GM19455 (cell line): ENCODE results near the gene DMGDH.
"Not testable (repeated sequence)": the region's sequence is repeated elsewhere in the genome, so short reads cannot be mapped to it uniquely, and the experiment has no call there.

Experiments
- ATAC-seq: cut with Tn5 transposase; IDR thresholded peaks from one replicate; pipeline ENCODE4 v1.9.1; 2021; ENCODE audit not compliant: unreplicated experiment

DMGDH gene

DNA sequence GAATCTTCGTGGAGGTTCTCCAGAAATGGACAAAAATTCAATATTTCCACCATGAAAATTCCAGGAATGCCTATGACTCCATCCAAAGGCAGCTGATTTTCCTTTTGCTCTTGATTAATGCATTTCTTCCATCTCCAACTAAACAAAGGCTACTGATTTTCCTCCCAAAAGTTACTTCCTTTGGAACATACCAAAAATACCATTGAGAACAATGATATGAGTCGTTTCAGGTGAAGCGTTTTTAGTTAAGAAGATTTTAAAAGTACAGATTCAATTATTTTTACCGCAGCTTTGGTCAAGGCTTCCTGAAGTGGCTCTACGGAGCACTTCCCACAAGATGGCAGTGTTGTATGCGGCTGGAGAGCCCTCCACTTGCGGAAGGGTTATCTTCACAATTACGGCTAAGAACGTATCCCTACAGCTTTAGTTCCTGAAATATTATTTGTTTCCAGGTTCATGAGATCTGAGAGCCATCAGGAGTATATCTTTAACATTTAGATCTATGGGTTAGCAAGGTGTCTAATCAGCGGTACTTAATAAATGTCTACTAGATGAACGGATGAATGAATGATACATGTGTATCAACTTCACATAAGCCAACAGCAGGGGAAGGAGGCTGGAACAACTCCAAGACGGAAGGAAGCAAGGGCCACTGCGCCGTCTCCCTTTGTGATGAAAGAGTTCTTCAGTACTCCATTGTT, 48.5 kb downstream of the DMGDH start:
- ATAC-seq: no peak

DNA sequence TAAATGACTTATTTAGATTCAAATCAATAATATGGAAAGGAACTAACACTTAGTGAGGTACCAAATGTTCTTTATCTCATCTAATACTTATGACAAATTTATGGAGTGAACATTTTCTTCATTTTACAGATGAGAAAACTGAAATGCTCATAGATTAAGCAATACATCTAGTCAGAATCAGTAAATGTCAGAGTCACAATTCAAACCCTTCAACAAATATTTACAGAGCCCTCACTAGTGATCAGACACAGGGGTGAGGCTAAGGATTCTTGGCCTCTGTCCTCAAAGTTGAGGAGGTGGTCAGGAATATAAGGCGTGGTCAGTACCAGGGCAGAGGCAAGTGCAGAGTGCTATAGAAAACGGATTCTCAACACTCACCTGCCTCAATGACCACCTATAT, 54.8 kb downstream of the DMGDH start:
- ATAC-seq: no peak

DNA sequence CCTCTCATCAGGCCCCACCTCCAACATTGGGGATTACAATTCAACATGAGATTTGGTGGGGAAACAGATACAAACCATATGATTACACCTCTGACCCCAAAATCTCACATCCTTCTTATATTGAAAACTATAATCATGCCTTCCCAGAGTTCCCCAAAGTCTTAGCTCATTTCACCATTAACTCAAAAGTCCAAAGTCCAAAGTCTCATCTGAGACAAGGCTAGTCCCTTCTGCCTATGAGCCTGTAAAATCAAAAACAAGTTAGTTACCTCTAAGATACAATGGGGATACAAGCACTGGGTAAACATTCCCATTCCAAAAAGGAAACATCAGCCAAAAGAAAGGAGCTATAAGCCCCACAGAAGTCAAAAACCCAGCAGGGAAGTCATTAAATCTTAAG, 57.6 kb downstream of the DMGDH start:
- no peak for ATAC-seq

DNA sequence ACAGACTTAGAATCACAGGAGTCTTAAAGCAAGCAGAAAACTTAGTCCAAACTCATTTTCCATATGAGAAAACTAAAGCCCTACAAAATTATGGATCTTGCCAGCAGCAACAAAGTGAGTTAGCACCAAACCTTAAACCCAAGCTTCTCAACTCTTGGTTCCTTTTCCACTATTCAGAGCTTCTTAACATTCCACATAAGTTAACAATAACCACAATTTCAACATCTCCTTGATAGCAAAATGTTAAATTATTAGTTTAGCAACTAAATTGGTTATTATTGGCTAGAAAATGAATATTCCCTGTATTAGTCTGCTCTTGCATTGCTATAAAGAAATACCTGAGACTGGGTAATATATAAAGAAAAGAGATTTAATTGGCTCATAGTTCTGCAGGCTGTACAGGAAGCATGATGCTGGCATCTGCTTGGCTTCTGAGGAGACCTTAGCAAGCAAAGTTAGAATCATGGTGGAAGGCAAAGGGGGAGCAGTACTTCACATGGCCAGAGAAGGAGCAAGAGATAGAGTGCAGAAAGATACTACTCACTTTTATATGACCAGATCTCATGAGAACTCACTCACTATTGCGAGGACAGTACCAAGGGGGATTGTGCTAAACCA, 58.1 kb downstream of the DMGDH start:
- ATAC-seq: no peak

- no peak for ATAC-seq
Observed at GRCh38 chr5:79008362-79008761, 61.1 kb downstream of the DMGDH start.

GRCh38 chr5:79007872-79008271, 61.6 kb downstream of the DMGDH start:
- ATAC-seq: no peak

DNA sequence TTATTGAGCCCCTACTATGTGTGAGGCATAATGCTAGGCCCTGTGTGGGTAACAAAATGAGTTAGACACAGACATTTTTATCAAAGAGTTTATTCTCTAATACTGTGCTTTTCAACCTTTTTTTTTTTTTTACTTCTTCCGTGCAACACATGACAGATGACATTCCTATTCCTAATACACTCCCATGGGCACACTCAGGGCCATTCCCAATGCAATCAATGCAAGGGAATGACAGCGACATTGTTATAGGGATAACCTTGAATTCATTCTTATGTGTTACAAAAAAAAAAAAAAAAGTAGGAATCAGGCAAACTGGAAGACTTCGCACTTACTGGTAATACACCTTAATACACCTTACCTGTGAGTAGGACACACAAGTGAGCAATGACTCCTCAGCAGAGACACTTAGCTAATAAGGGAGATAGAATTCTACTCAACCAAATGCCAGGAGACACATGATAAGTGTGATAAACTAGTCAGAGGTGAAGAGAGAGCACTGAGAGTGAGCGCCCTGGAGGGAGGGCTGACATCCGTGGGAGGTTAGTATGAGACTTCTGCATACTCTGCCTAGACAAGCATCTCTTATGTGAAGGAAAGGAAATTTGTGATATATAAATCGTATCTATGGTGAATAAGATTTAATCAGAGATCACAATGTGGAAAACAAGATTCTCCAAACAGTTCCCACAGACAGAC, 63.4 kb downstream of the DMGDH start:
- no peak for ATAC-seq

DNA sequence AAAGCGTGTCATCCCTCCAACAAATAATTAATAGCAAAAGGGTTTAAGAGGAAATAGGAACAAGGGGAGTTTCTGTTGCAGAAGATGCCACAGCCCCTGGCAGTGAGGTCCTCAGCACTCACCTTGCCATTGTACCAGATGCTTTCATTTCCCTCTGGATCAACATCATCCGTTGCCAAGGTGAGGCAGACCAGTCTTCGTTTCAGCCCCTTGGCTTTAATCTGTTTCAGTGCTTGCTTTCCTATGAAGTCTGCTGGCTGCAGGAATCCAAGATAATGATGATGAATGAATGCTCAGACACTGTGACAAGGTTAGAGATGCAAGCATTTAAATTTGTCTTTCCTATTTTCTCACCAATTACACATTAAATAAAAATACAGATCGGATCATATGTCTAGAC, 64.3 kb downstream of the DMGDH start:
- no peak for ATAC-seq

GRCh38 chr5:79002374-79002773, 67.1 kb downstream of the DMGDH start:
- ATAC-seq: no peak

- ATAC-seq: no peak
Observed at GRCh38 chr5:79001471-79001870, 68.0 kb downstream of the DMGDH start.

- no peak for ATAC-seq
Observed at GRCh38 chr5:78997090-78997489, 72.4 kb downstream of the DMGDH start.

GRCh38 chr5:78995521-78996007, 73.9 kb downstream of the DMGDH start:
- ATAC-seq: no peak

DNA sequence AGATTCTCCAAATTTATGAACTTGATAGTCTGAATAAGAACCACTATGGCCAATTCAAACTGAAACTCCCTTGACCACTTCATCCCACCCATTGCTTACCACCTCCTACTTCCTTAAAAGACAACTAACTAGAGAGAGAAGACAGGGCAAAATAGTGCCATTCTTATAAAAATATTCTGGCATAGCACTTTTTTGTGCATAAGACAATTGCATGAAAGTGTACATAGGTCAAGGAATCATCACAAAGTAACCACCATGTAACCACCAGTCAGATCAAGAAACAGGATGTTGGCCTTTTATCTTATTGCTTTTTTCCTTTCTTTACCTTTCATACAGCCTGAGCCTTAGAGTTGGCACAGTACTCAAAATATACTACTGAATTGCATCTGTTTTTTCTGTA, 76.3 kb downstream of the DMGDH start:
- ATAC-seq: no peak

DNA sequence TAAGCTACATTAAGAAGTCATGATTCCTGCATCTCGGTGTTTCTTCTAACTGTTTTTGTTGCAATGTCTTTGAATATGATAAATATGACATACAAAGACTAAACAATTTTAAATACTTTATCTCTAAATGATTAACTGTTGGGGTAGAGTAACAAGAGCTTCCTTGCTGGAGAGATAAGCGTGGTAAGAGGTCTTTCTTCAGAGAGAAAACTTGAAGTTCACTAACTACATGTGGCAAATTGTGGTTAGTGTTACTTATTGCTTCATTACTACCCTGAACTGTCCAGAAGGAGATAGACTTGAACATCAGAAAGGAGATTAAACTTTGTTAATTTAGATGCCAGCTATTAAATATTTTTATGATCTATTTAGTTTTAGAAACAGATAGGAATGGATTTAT, 77.3 kb downstream of the DMGDH start:
- ATAC-seq: no peak

DNA sequence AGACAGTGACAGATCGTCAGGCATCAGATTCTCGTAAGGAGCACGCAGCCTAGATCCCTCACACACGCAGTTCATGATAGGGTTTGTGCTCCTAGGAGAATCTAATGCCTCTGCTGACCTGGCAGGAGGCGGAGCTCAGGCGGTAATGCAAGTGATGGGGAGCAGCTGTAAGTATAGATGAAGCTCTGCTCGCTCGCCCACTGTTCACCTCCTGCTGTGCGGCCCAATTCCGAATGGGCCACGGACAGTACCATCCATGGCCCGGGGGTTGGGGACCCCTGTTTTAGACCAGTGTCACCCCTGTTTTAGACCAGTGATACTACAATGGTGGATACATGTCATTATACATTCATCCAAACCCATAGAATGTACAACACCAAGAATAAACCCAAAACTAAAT, 80.4 kb downstream of the DMGDH start:
- no peak for ATAC-seq

DNA sequence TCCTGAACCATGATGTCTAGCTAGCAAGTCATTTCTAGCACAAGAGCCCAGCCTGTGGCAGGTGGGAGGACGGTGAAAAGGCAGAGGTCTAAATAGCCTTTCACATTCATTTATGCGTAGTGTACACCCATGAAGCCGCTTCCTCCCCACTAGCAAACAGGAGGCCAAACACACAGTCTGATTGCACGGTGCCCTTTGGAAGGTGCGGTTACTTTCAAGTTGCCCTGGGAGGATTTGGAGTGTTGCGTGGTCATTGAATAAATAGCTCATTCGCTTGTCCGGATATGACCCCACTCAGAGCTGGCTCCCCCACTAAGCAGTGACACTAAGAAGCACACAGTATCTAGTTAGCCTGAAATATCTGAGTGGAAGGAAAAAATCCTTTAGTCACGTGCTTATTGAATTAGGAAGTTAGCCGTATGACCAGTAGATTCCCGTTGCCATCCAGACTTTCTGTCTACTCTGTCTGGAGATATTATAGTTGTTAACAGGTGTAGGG, 83.7 kb downstream of the DMGDH start:
- ATAC-seq: peak; percentile 42

- ATAC-seq: peak; percentile 43
Observed at GRCh38 chr5:78985116-78985724, 84.3 kb downstream of the DMGDH start, which contains the start of gene ARSB. Gene ARSB, minus strand, starts transcription at chr5:78985310. Its CDS starts 62 bp downstream, at chr5:78985248.

DNA sequence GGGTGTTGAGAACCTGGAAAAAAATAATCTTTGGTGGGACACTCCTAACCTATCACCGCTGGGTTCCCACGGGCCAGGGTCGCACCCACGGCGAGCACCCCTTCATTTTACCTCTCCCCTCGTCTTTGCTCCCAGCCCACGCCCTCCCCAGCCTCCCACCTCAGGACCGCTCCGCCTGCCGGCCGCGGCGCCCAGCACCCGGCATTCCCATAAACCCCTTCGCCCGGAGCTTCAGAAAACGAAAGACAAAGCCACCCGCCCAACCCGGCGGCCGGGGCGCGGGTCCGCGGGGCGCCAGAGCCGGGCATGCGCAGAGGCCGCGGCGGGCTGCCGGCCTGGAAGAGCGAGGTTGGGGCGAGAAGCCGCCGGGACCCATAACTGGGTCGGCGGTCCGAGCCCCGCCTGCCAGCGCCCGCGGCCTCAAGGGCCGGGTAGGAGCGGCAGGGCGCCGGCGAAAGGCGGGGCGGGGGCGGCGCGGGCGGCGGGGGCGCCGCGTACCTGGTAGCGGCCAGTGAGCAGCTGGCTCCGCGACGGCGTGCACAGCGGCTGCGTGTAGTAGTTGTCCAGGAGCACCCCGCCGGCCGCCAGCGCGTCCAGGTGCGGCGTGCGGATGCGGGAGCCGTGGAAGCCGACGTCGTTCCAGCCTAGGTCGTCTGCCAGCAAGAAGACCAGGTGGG, 84.9 kb downstream of the DMGDH start:
- ATAC-seq: peak; percentile 58

GRCh38 chr5:78983601-78984438, 85.7 kb downstream of the DMGDH start:
- ATAC-seq: no peak

- not testable (repeated sequence) for ATAC-seq
Observed at GRCh38 chr5:78983194-78983593, 86.3 kb downstream of the DMGDH start.
